ENCODE results near the gene CELF2.

The CELF2 gene

GRCh38 chr10:11058965-11059364, 41.3 kb downstream of the CELF2 start:
- DNase-seq (ENCODE audit: low read depth in 2 of 2) = no peak

- DNase-seq (ENCODE audit: low read depth in 2 of 2) = no peak
Observed at GRCh38 chr10:11063856-11064255, 46.2 kb downstream of the CELF2 start.

- DNase-seq (ENCODE audit: low read depth in 2 of 2) = no peak
Observed at GRCh38 chr10:11064832-11065231, 47.2 kb downstream of the CELF2 start.

GRCh38 chr10:11065567-11065966, 47.9 kb downstream of the CELF2 start:
- DNase-seq (ENCODE audit: low read depth in 2 of 2) = no peak

GRCh38 chr10:11066520-11066919, 48.8 kb downstream of the CELF2 start:
- no peak for DNase-seq (ENCODE audit: low read depth in 2 of 2)

GRCh38 chr10:11068861-11069633, 51.4 kb downstream of the CELF2 start:
- DNase-seq (ENCODE audit: low read depth in 2 of 2) = no peak

- no peak for DNase-seq (ENCODE audit: low read depth in 2 of 2)
Observed at GRCh38 chr10:11073410-11073809, 55.7 kb downstream of the CELF2 start.

- no peak for DNase-seq (ENCODE audit: low read depth in 2 of 2)
Observed at GRCh38 chr10:11074536-11075267, 57.0 kb downstream of the CELF2 start.

- DNase-seq (ENCODE audit: low read depth in 2 of 2) = no peak
Observed at GRCh38 chr10:11076221-11076620, 58.5 kb downstream of the CELF2 start.

GRCh38 chr10:11080564-11080984, 62.9 kb downstream of the CELF2 start:
- no peak for DNase-seq (ENCODE audit: low read depth in 2 of 2)

GRCh38 chr10:11081408-11081807, 63.7 kb downstream of the CELF2 start:
- DNase-seq (ENCODE audit: low read depth in 2 of 2) = no peak

GRCh38 chr10:11082526-11082925, 64.9 kb downstream of the CELF2 start:
- DNase-seq (ENCODE audit: low read depth in 2 of 2) = no peak

GRCh38 chr10:11083051-11083450, 65.4 kb downstream of the CELF2 start:
- no peak for DNase-seq (ENCODE audit: low read depth in 2 of 2)

- DNase-seq (ENCODE audit: low read depth in 2 of 2) = no peak
Observed at GRCh38 chr10:11085545-11085944, 67.9 kb downstream of the CELF2 start.

GRCh38 chr10:11086177-11086840, 68.6 kb downstream of the CELF2 start:
- no peak for DNase-seq (ENCODE audit: low read depth in 2 of 2)

- no peak for DNase-seq (ENCODE audit: low read depth in 2 of 2)
Observed at GRCh38 chr10:11087372-11087771, 69.7 kb downstream of the CELF2 start.

GRCh38 chr10:11088709-11089108, 71.0 kb downstream of the CELF2 start:
- no peak for DNase-seq (ENCODE audit: low read depth in 2 of 2)

- DNase-seq (ENCODE audit: low read depth in 2 of 2) = no peak
Observed at GRCh38 chr10:11089272-11089671, 71.6 kb downstream of the CELF2 start.

- no peak for DNase-seq (ENCODE audit: low read depth in 2 of 2)
Observed at GRCh38 chr10:11091517-11092102, 73.9 kb downstream of the CELF2 start.

- no peak for DNase-seq (ENCODE audit: low read depth in 2 of 2)
Observed at GRCh38 chr10:11093771-11094736, 76.4 kb downstream of the CELF2 start.

GRCh38 chr10:11095374-11095801, 77.7 kb downstream of the CELF2 start:
- no peak for DNase-seq (ENCODE audit: low read depth in 2 of 2)
